Cardiac muscle cell (in vitro differentiated cells and primary cell): ENCODE measurements around the gene NUAK2. TPM values are rescaled to one million over a fixed set of nuclear protein-coding genes. Genes with fewer than 3 reads are reported as not detected.
"Not testable (repeated sequence)": the region's sequence is repeated elsewhere in the genome, so short reads cannot be mapped to it uniquely, and the experiment has no call there.

Experiments used
- DNase-seq, 2 donors: peaks; one replicate each; pipeline versions ENCODE4 v3.0.0 to v3.0.0-alpha.2; 2010 to 2017; ENCODE audit warnings: low read depth in 1 of 2, low spot score in 1 of 2
- H3K27ac ChIP-seq: fragments of 200-600 bp; sonication (generic); 2 replicates; pipeline ENCODE4 v1.5.1; 2016
- H3K27me3 ChIP-seq: fragments of 200-600 bp; sonication (generic); 2 replicates; pipeline ENCODE4 v1.6.0; 2016; ENCODE audit warnings: control low read depth
- H3K36me3 ChIP-seq: fragments of 200-600 bp; sonication (generic); 2 replicates; pipeline ENCODE4 v1.5.1; 2016; ENCODE audit warnings: control low read depth
- H3K4me1 ChIP-seq: fragments of 200-600 bp; sonication (generic); 2 replicates; pipeline ENCODE4 v1.8.1; 2017; ENCODE audit warnings: low read depth, mild to moderate bottlenecking, mixed run types
- H3K4me3 ChIP-seq: fragments of 200-600 bp; sonication (generic); 2 replicates; pipeline ENCODE4 v1.5.1; 2016; ENCODE audit warnings: mild to moderate bottlenecking
- H3K9me3 ChIP-seq: fragments of 200-600 bp; sonication (generic); 2 replicates; pipeline ENCODE4 v1.5.1; 2017; ENCODE audit warnings: low read depth, mild to moderate bottlenecking, control low read depth
- CTCF ChIP-seq: IDR thresholded peaks from 2 replicates; pipeline ENCODE4 v1.5.1; 2012; ENCODE audit warnings: low read depth, mild to moderate bottlenecking, low read length
- polyA plus RNA-seq: library from polyadenylated mRNA; unstranded; fragments of >200 nt; fragmentation: Nextera tagmentation; extraction: Ambion mirVana; gene quantifications from 2 replicates; pipeline ENCODE4 v1.2.1, GENCODE V29; 2016
- total RNA-seq: library from RNA; depleted of rRNA; stranded (reverse); fragments of >200 nt; gene quantifications from 2 replicates; pipeline ENCODE4 v1.2.3, GENCODE V29; 2016

NUAK2 gene
- total and polyA plus RNA-seq, 2 experiments from 2014 or later, result 2.1 to 4.3 TPM

- peaks cover 16% of the 10 kb centered on the region for H3K4me1 ChIP-seq
Observed at GRCh38 chr1:205283270-205284147, 38.0 kb downstream of the NUAK2 start.

GRCh38 chr1:205280666-205281395 is 40.7 kb downstream of the NUAK2 start:
- not testable (repeated sequence) for H3K27me3 ChIP-seq, H3K4me3 ChIP-seq, H3K9me3 ChIP-seq, DNase-seq, H3K27ac ChIP-seq, H3K36me3 ChIP-seq
- peaks cover 12% of the 10 kb centered on the region for H3K4me1 ChIP-seq

More at GRCh38 chr1:205283270-205284147, 38.0 kb downstream of the NUAK2 start:
- no peak overlapping the region for H3K4me3 ChIP-seq
- H3K27ac ChIP-seq, result peak overlapping the region; percentile 6
- no peak for TF ChIP-seq CTCF
- no peaks in the 10 kb centered on the region for H3K27me3 ChIP-seq
- H3K36me3 ChIP-seq, result no peaks in the 10 kb centered on the region
- H3K9me3 ChIP-seq, result no peaks in the 10 kb centered on the region
- no peak for DNase-seq

GRCh38 chr1:205279986-205280385 is 41.6 kb downstream of the NUAK2 start:
- H3K4me3 ChIP-seq, result no peak overlapping the region
- TF ChIP-seq CTCF, result no peak

GRCh38 chr1:205276689-205277065 is 44.9 kb downstream of the NUAK2 start:
- no peak for TF ChIP-seq CTCF
- no peaks in the 10 kb centered on the region for H3K36me3 ChIP-seq
- no peak for DNase-seq

More at GRCh38 chr1:205279986-205280385, 41.6 kb downstream of the NUAK2 start:
- Histone ChIP-seq H3K27ac (no peak overlapping the region), H3K36me3 (no peaks in the 10 kb centered on the region), H3K4me1 (peaks cover 8% of the 10 kb centered on the region), H3K27me3 (no peaks in the 10 kb centered on the region), H3K9me3 (no peaks in the 10 kb centered on the region)
- no peak for DNase-seq

GRCh38 chr1:205275916-205276688 is 45.4 kb downstream of the NUAK2 start:
- Histone ChIP-seq H3K27me3 (no peaks in the 10 kb centered on the region), H3K36me3 (no peaks in the 10 kb centered on the region), H3K4me3 (no peak overlapping the region), H3K9me3 (no peaks in the 10 kb centered on the region), H3K27ac (no peak overlapping the region), H3K4me1 (no peaks in the 10 kb centered on the region)
- no peak for DNase-seq
- no peak for TF ChIP-seq CTCF

More at GRCh38 chr1:205276689-205277065, 44.9 kb downstream of the NUAK2 start:
- Histone ChIP-seq H3K27ac (no peak overlapping the region), H3K27me3 (no peaks in the 10 kb centered on the region), H3K4me3 (no peak overlapping the region), H3K4me1 (no peaks in the 10 kb centered on the region), H3K9me3 (no peaks in the 10 kb centered on the region)
